ENCODE data around the gene HERC6.

The HERC6 gene

GRCh38 chr4:88481537-88481936, 102.9 kb downstream of the HERC6 start:
- H3K4me3 ChIP-seq, result no peak overlapping the region
- DNase-seq (ENCODE audit: low spot score), result no peak
- TF ChIP-seq CTCF (IDR thresholded peaks at IDR 0.05), result no peak
- no peak overlapping the region for H3K27ac ChIP-seq

GRCh38 chr4:88489100-88489761, 110.6 kb downstream of the HERC6 start:
- H3K27ac ChIP-seq, result no peak overlapping the region
- DNase-seq (ENCODE audit: low spot score), result no peak
- no peak for TF ChIP-seq CTCF (IDR thresholded peaks at IDR 0.05)
- H3K4me3 ChIP-seq, result no peak overlapping the region
